Measurements from ENCODE around the gene ADD2.

The ADD2 gene

GRCh38 chr2:70723286-70723885 lies 44.6 kb downstream of the ADD2 start:
- H3K9me3 ChIP-seq (ENCODE audit: severe bottlenecking), result peaks cover 18% of the 10 kb centered on the region
- peaks cover 8% of the 10 kb centered on the region for H3K36me3 ChIP-seq
- no peak for DNase-seq
- H3K27me3 ChIP-seq (ENCODE audit: insufficient read depth, low read depth, severe bottlenecking), result no peaks in the 10 kb centered on the region
- no peak for TF ChIP-seq CTCF (IDR thresholded peaks at IDR 0.05; ENCODE audit: low read depth, low read length)
- no peak overlapping the region for H3K4me3 ChIP-seq (ENCODE audit: low read depth, low read length)
- no peak overlapping the region for H3K27ac ChIP-seq

DNA sequence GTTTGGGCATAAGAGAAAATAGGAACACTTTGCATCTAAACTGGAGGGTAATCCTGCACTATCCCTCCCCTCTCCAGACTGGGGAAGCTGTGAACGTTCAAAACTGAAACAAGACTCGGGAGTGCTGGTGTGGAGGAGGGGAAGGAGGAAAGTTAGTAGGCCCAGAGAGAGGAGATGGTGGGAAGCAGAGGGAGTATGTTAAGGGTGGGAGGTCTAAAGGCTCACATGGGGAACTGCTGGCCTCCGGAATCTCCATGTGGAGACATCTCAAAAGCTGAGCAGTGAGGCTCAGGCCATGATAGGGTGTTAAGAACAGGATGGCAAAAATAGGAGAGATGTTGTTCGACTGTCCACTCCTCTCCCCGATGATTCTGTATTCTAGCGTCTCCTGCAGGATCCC lies 47.9 kb downstream of the ADD2 start:
- Histone ChIP-seq H3K9me3 (ENCODE audit: severe bottlenecking) (no peaks in the 10 kb centered on the region), H3K27ac (no peak overlapping the region)

DNA sequence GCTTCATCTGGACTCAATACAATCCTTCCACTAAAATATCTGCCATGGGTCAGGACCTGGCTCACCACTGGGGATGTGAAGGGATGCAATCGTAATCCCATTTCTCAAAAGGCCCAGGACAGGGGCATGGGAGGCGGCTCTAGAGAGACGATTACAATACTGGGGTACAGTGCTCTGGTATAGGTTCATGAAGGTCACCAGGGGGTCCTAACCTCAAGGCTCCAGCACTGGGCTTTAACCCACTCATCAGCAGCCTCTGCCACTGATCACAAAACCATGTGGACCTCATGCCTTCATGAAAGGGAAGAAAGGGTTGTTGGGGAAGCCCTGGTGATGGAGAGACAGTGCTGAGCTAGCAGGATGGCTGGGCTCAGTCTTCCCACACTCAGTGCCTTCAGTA lies 48.8 kb downstream of the ADD2 start:
- Histone ChIP-seq H3K27ac (no peak overlapping the region), H3K27me3 (ENCODE audit: insufficient read depth, low read depth, severe bottlenecking) (no peaks in the 10 kb centered on the region), H3K36me3 (peaks cover 5% of the 10 kb centered on the region; the same call in 1 of the 2 replicates), H3K9me3 (ENCODE audit: severe bottlenecking) (no peaks in the 10 kb centered on the region), H3K4me3 (ENCODE audit: low read depth, low read length) (no peak overlapping the region)
- no peak for TF ChIP-seq CTCF (IDR thresholded peaks at IDR 0.05; ENCODE audit: low read depth, low read length)
- DNase-seq, result no peak

More for the DNA sequence above, 47.9 kb downstream of the ADD2 start:
- Histone ChIP-seq H3K36me3 (peaks cover 5% of the 10 kb centered on the region; the same call in 1 of the 2 replicates), H3K4me3 (ENCODE audit: low read depth, low read length) (no peak overlapping the region), H3K27me3 (ENCODE audit: insufficient read depth, low read depth, severe bottlenecking) (no peaks in the 10 kb centered on the region)
- DNase-seq, result no peak
- TF ChIP-seq CTCF (IDR thresholded peaks at IDR 0.05; ENCODE audit: low read depth, low read length), result no peak

GRCh38 chr2:70718736-70719135 lies 49.3 kb downstream of the ADD2 start:
- no peak overlapping the region for H3K4me3 ChIP-seq (ENCODE audit: low read depth, low read length)
- H3K9me3 ChIP-seq (ENCODE audit: severe bottlenecking), result no peaks in the 10 kb centered on the region
- no peak for DNase-seq
- no peak overlapping the region for H3K27ac ChIP-seq
- H3K27me3 ChIP-seq (ENCODE audit: insufficient read depth, low read depth, severe bottlenecking), result no peaks in the 10 kb centered on the region
- no peak for TF ChIP-seq CTCF (IDR thresholded peaks at IDR 0.05; ENCODE audit: low read depth, low read length)
- peaks cover 5% of the 10 kb centered on the region; the same call in 1 of the 2 replicates for H3K36me3 ChIP-seq

DNA sequence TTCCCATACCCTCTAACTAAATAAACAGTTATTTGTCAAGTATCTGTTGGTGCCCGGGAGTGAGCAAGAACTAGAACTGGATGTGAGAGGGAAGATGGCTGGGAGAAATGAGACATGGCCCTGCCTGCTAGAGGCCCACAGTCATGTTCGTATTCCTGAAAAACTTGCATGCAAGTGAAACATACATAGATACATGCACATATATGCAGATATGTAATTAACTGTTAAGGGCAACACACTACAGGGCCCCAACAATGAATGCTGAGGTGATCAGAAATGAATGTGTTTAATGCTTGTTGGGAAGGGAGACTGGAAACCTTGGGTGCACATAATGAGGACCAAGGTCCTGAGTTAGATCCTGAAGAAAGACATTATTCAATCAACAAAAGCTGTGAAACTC lies 49.8 kb downstream of the ADD2 start:
- Histone ChIP-seq H3K4me3 (ENCODE audit: low read depth, low read length) (no peak overlapping the region), H3K9me3 (ENCODE audit: severe bottlenecking) (no peaks in the 10 kb centered on the region), H3K36me3 (peaks cover 8% of the 10 kb centered on the region; the same call in 1 of the 2 replicates), H3K27me3 (ENCODE audit: insufficient read depth, low read depth, severe bottlenecking) (no peaks in the 10 kb centered on the region), H3K27ac (no peak overlapping the region)
- no peak for DNase-seq
- no peak for TF ChIP-seq CTCF (IDR thresholded peaks at IDR 0.05; ENCODE audit: low read depth, low read length)

Measured in WERI-Rb-1 (cell line).